ENCODE data around the gene CST7.
A peak's percentile ranks its signal among the peaks of the same experiment; 100 is the strongest.

Gene CST7

GRCh38 chr20:24965065-24965919, 16.2 kb downstream of the CST7 start:
- DNase-seq: no peak

GRCh38 chr20:24966317-24967012, 17.4 kb downstream of the CST7 start:
- no peak for DNase-seq

- DNase-seq: no peak
Measured at GRCh38 chr20:24968278-24968800, 19.3 kb downstream of the CST7 start.

GRCh38 chr20:24969186-24970029, 20.3 kb downstream of the CST7 start:
- DNase-seq: no peak

GRCh38 chr20:24970030-24970553, 21.0 kb downstream of the CST7 start:
- no peak for DNase-seq

- DNase-seq: no peak
Measured at GRCh38 chr20:24970754-24971153, 21.7 kb downstream of the CST7 start.

- no peak for DNase-seq
Measured at GRCh38 chr20:24971376-24972101, 22.5 kb downstream of the CST7 start.

- DNase-seq: no peak
Measured at GRCh38 chr20:24972341-24972740, 23.3 kb downstream of the CST7 start.

- DNase-seq: no peak
Measured at GRCh38 chr20:24977336-24977735, 28.3 kb downstream of the CST7 start.

GRCh38 chr20:24977797-24978196, 28.7 kb downstream of the CST7 start:
- DNase-seq: no peak

- no peak for DNase-seq
Measured at GRCh38 chr20:24978513-24978912, 29.4 kb downstream of the CST7 start.

GRCh38 chr20:24979036-24979960, 30.2 kb downstream of the CST7 start:
- DNase-seq: no peak

GRCh38 chr20:24980291-24981053, 31.4 kb downstream of the CST7 start:
- no peak for DNase-seq

- no peak for DNase-seq
Measured at GRCh38 chr20:24981282-24981681, 32.2 kb downstream of the CST7 start.

- DNase-seq: peak; percentile 72
Measured at GRCh38 chr20:24981790-24982189, 32.7 kb downstream of the CST7 start.

GRCh38 chr20:24983896-24984295, 34.8 kb downstream of the CST7 start:
- no peak for DNase-seq

GRCh38 chr20:24984961-24985640, 36.0 kb downstream of the CST7 start:
- DNase-seq: peak; percentile 39

- no peak for DNase-seq
Measured at GRCh38 chr20:24985802-24986201, 36.7 kb downstream of the CST7 start.

GRCh38 chr20:24986436-24987015, 37.5 kb downstream of the CST7 start:
- DNase-seq: no peak

Data from MV-4-11 (cell line).